Stimulated activated naive CD8-positive, alpha-beta T cell treated with anti-CD3 and anti-CD28 coated beads, Interleukin-15, Interleukin-2, amounts not matched to agents 100 U/mL and 50 U/mL, for 24 hours (primary cell): ENCODE data around the gene TLCD1.
"Not testable (repeated sequence)": the region's sequence is repeated elsewhere in the genome, so short reads cannot be mapped to it uniquely, and the experiment has no call there.

Experiments used
- ATAC-seq: fragments of 150-1000 bp; cut with Tn5 transposase; one replicate; pipeline ENCODE4 v1.10.0; 2021
- DNase-seq: peaks from one replicate; pipeline ENCODE4 v3.0.0; 2021

TLCD1 gene

GRCh38 chr17:28746611-28747050 is 20.6 kb upstream of the TLCD1 start:
- peak; percentile 3 for DNase-seq
- no peak for ATAC-seq

GRCh38 chr17:28745786-28746411 is 19.9 kb upstream of the TLCD1 start:
- no peak for ATAC-seq
- DNase-seq = peak; percentile 1

- peak; percentile 35 for DNase-seq
- no peak for ATAC-seq
These were observed 19.1 kb upstream of the TLCD1 start for GRCh38 chr17:28744972-28745785.

- ATAC-seq (peak; percentile 32), DNase-seq (peak; percentile 85)
These were observed 18.3 kb upstream of the TLCD1 start for GRCh38 chr17:28744104-28744971.

- peak; percentile 84 for ATAC-seq
- peak; percentile 90 for DNase-seq
These were observed 17.4 kb upstream of the TLCD1 start, which contains the start of gene TRAF4 for GRCh38 chr17:28743243-28744103. Gene TRAF4, plus strand, starts transcription at chr17:28744011. Its CDS starts 102 bp downstream, at chr17:28744113.

GRCh38 chr17:28741358-28742349 is 15.6 kb upstream of the TLCD1 start:
- DNase-seq = no peak
- no peak for ATAC-seq

- no peak for ATAC-seq
These were observed 14.6 kb upstream of the TLCD1 start for GRCh38 chr17:28740406-28741357.

GRCh38 chr17:28738680-28739384 is 12.8 kb upstream of the TLCD1 start:
- DNase-seq (peak; percentile 71), ATAC-seq (peak; percentile 47)

More at GRCh38 chr17:28740406-28741357, 14.6 kb upstream of the TLCD1 start:
- DNase-seq = no peak

GRCh38 chr17:28737770-28738679 is 12.0 kb upstream of the TLCD1 start:
- peak; percentile 31 for DNase-seq
- peak; percentile 3 for ATAC-seq

GRCh38 chr17:28737316-28737715 is 11.3 kb upstream of the TLCD1 start:
- ATAC-seq = no peak
- no peak for DNase-seq

- DNase-seq, ATAC-seq: not testable (repeated sequence)
These were observed 10.1 kb upstream of the TLCD1 start for GRCh38 chr17:28735913-28736769.

- ATAC-seq (no peak), DNase-seq (no peak)
These were observed 9.2 kb upstream of the TLCD1 start for GRCh38 chr17:28735242-28735722.

- ATAC-seq (no peak), DNase-seq (no peak)
These were observed 8.7 kb upstream of the TLCD1 start for GRCh38 chr17:28734712-28735241.

GRCh38 chr17:28733346-28733745 is 7.3 kb upstream of the TLCD1 start:
- DNase-seq = no peak
- ATAC-seq = no peak

- DNase-seq = no peak
- no peak for ATAC-seq
These were observed 3.9 kb upstream of the TLCD1 start for GRCh38 chr17:28729950-28730330.
